CD4-positive, alpha-beta T cell treated with Interferon alpha-2 for 1 hour (primary cell): ENCODE measurements around the gene RGS14.
"Not testable (repeated sequence)": the region's sequence is repeated elsewhere in the genome, so short reads cannot be mapped to it uniquely, and the experiment has no call there.

ENCODE experiments used
- DNase-seq, 2 donors: peaks; one replicate each; pipeline ENCODE4 v3.0.0-alpha.2; 2020 to 2022

RGS14 gene

GRCh38 chr5:177328545-177329231, 29.0 kb upstream of the RGS14 start:
- DNase-seq: no peak

GRCh38 chr5:177329883-177330282, 27.8 kb upstream of the RGS14 start:
- DNase-seq: no peak

- DNase-seq: no peak
These were observed 26.5 kb upstream of the RGS14 start for GRCh38 chr5:177330991-177331842.

- DNase-seq: no peak
These were observed 25.5 kb upstream of the RGS14 start for GRCh38 chr5:177332031-177332895.

GRCh38 chr5:177332896-177333260, 24.8 kb upstream of the RGS14 start:
- no peak for DNase-seq

- no peak for DNase-seq
These were observed 24.1 kb upstream of the RGS14 start for GRCh38 chr5:177333420-177334154.

- DNase-seq: no peak
These were observed 23.6 kb upstream of the RGS14 start for GRCh38 chr5:177334155-177334551.

- no peak for DNase-seq
These were observed 22.7 kb upstream of the RGS14 start for GRCh38 chr5:177334781-177335700.

GRCh38 chr5:177335701-177336065, 22.0 kb upstream of the RGS14 start:
- DNase-seq: no peak

GRCh38 chr5:177336112-177336511, 21.6 kb upstream of the RGS14 start:
- DNase-seq: peak; percentile 25 to 27

GRCh38 chr5:177336603-177337494, 20.9 kb upstream of the RGS14 start:
- DNase-seq: no peak

GRCh38 chr5:177338251-177339106, 19.2 kb upstream of the RGS14 start:
- DNase-seq: no peak

GRCh38 chr5:177339107-177339638, 18.6 kb upstream of the RGS14 start:
- DNase-seq: no peak

- not testable (repeated sequence) for DNase-seq
These were observed 14.7 kb upstream of the RGS14 start for GRCh38 chr5:177343000-177343399.

- DNase-seq: no peak
These were observed 13.9 kb upstream of the RGS14 start for GRCh38 chr5:177343777-177344176.

- DNase-seq: no peak
These were observed 12.8 kb upstream of the RGS14 start for GRCh38 chr5:177344891-177345290.

GRCh38 chr5:177346820-177347219, 10.9 kb upstream of the RGS14 start:
- DNase-seq: no peak

GRCh38 chr5:177347699-177348098, 10.0 kb upstream of the RGS14 start:
- DNase-seq: no peak

GRCh38 chr5:177349362-177349647, 8.4 kb upstream of the RGS14 start:
- DNase-seq: no peak
